Measurements from ENCODE around the gene CALR3. TPM values are rescaled to one million over a fixed set of nuclear protein-coding genes. Genes with fewer than 3 reads are reported as not detected.
A peak's percentile ranks its signal among the peaks of the same experiment; 100 is the strongest.

CALR3 gene
- polyA plus RNA-seq, 4 donors, result not detected

- Histone ChIP-seq H3K27ac (ENCODE audit: low read depth in 1 of 3, low read length in 2 of 3) (peak overlapping the region in 1 of 3 donors; percentile 18), H3K36me3 (ENCODE audit: control insufficient read depth in 3 of 3, insufficient read depth in 2 of 3, low read depth in 1 of 3, low read length in 3 of 3) (peaks cover 2 to 39% (median 2%) of the 10 kb centered on the region in 3 donors), H3K4me3 (ENCODE audit: low read depth in 1 of 3, low read length in 3 of 3) (no peak overlapping the region), H3K27me3 (ENCODE audit: control insufficient read depth in 3 of 3, insufficient read depth in 3 of 3, low read length in 3 of 3) (no peaks in the 10 kb centered on the region), H3K9me3 (ENCODE audit: control insufficient read depth in 2 of 2, insufficient read depth in 1 of 2, low read depth in 1 of 2, low read length in 1 of 2) (no peaks in the 10 kb centered on the region), H3K4me1 (ENCODE audit: control insufficient read depth in 3 of 3, insufficient read depth in 2 of 3, low read depth in 1 of 3, low read length in 2 of 3) (peaks cover 4 to 24% (median 15%) of the 10 kb centered on the region in 3 donors)
- FAIRE-seq, result no peak
- 45 to 57% (median 56%) methylated on average over 19 of the region's 19 CpGs for WGBS, 3 donors
- peak; percentile 48 to 56 for DNase-seq
Measured at GRCh38 chr19:16442386-16443276, 53.3 kb downstream of the CALR3 start.

GRCh38 chr19:16441661-16442162, 54.3 kb downstream of the CALR3 start:
- DNase-seq (no peak), FAIRE-seq (no peak)
- peaks cover 2 to 42% (median 2%) of the 10 kb centered on the region in 3 donors for H3K36me3 ChIP-seq (ENCODE audit: control insufficient read depth in 3 of 3, insufficient read depth in 2 of 3, low read depth in 1 of 3, low read length in 3 of 3)
- 85 to 89% (median 89%) methylated on average over 14 of the region's 14 CpGs for WGBS, 3 donors
- H3K4me1 ChIP-seq (ENCODE audit: control insufficient read depth in 3 of 3, insufficient read depth in 2 of 3, low read depth in 1 of 3, low read length in 2 of 3), result peaks cover 0 to 19% (median 10%) of the 10 kb centered on the region in 3 donors
- no peaks in the 10 kb centered on the region for H3K27me3 ChIP-seq (ENCODE audit: control insufficient read depth in 3 of 3, insufficient read depth in 3 of 3, low read length in 3 of 3)
- H3K4me3 ChIP-seq (ENCODE audit: low read depth in 1 of 3, low read length in 3 of 3), result no peak overlapping the region
- no peak overlapping the region for H3K27ac ChIP-seq (ENCODE audit: low read depth in 1 of 3, low read length in 2 of 3)
- H3K9me3 ChIP-seq (ENCODE audit: control insufficient read depth in 2 of 2, insufficient read depth in 1 of 2, low read depth in 1 of 2, low read length in 1 of 2), result no peaks in the 10 kb centered on the region

GRCh38 chr19:16436780-16437332, 59.1 kb downstream of the CALR3 start:
- no peaks in the 10 kb centered on the region for H3K27me3 ChIP-seq (ENCODE audit: control insufficient read depth in 3 of 3, insufficient read depth in 3 of 3, low read length in 3 of 3)
- H3K36me3 ChIP-seq (ENCODE audit: control insufficient read depth in 3 of 3, insufficient read depth in 2 of 3, low read depth in 1 of 3, low read length in 3 of 3), result peaks cover 2 to 60% (median 2%) of the 10 kb centered on the region in 3 donors
- H3K4me3 ChIP-seq (ENCODE audit: low read depth in 1 of 3, low read length in 3 of 3), result no peak overlapping the region
- no peak for FAIRE-seq
- no peak for DNase-seq
- peaks cover 0 to 3% (median 0%) of the 10 kb centered on the region in 3 donors for H3K4me1 ChIP-seq (ENCODE audit: control insufficient read depth in 3 of 3, insufficient read depth in 2 of 3, low read depth in 1 of 3, low read length in 2 of 3)
- H3K9me3 ChIP-seq (ENCODE audit: control insufficient read depth in 2 of 2, insufficient read depth in 1 of 2, low read depth in 1 of 2, low read length in 1 of 2), result no peaks in the 10 kb centered on the region
- peak overlapping the region in 1 of 3 donors; percentile 62 for H3K27ac ChIP-seq (ENCODE audit: low read depth in 1 of 3, low read length in 2 of 3)
- WGBS, 3 donors, result 75 to 88% (median 83%) methylated on average over 6 of the region's 6 CpGs

GRCh38 chr19:16435999-16436650, 59.8 kb downstream of the CALR3 start:
- FAIRE-seq, result no peak
- Histone ChIP-seq H3K27me3 (ENCODE audit: control insufficient read depth in 3 of 3, insufficient read depth in 3 of 3, low read length in 3 of 3) (no peaks in the 10 kb centered on the region), H3K9me3 (ENCODE audit: control insufficient read depth in 2 of 2, insufficient read depth in 1 of 2, low read depth in 1 of 2, low read length in 1 of 2) (no peaks in the 10 kb centered on the region), H3K36me3 (ENCODE audit: control insufficient read depth in 3 of 3, insufficient read depth in 2 of 3, low read depth in 1 of 3, low read length in 3 of 3) (peaks cover 2 to 58% (median 2%) of the 10 kb centered on the region in 3 donors), H3K4me1 (ENCODE audit: control insufficient read depth in 3 of 3, insufficient read depth in 2 of 3, low read depth in 1 of 3, low read length in 2 of 3) (peaks cover 0 to 3% (median 0%) of the 10 kb centered on the region in 3 donors), H3K4me3 (ENCODE audit: low read depth in 1 of 3, low read length in 3 of 3) (no peak overlapping the region), H3K27ac (ENCODE audit: low read depth in 1 of 3, low read length in 2 of 3) (peak overlapping the region in 2 of 3 donors; percentile 44 to 62)
- no peak for DNase-seq
- WGBS, 3 donors, result 43 to 80% (median 69%) methylated on average over 9 of the region's 9 CpGs

GRCh38 chr19:16435238-16435917, 60.6 kb downstream of the CALR3 start:
- H3K27me3 ChIP-seq (ENCODE audit: control insufficient read depth in 3 of 3, insufficient read depth in 3 of 3, low read length in 3 of 3), result no peaks in the 10 kb centered on the region
- H3K4me3 ChIP-seq (ENCODE audit: low read depth in 1 of 3, low read length in 3 of 3), result no peak overlapping the region
- 59 to 88% (median 85%) methylated on average over 11 of the region's 11 CpGs for WGBS, 3 donors
- DNase-seq (no peak), FAIRE-seq (no peak)
- peak overlapping the region in 2 of 3 donors; percentile 44 to 62 for H3K27ac ChIP-seq (ENCODE audit: low read depth in 1 of 3, low read length in 2 of 3)
- peaks cover 0 to 3% (median 0%) of the 10 kb centered on the region in 3 donors for H3K4me1 ChIP-seq (ENCODE audit: control insufficient read depth in 3 of 3, insufficient read depth in 2 of 3, low read depth in 1 of 3, low read length in 2 of 3)
- H3K36me3 ChIP-seq (ENCODE audit: control insufficient read depth in 3 of 3, insufficient read depth in 2 of 3, low read depth in 1 of 3, low read length in 3 of 3), result peaks cover 0 to 58% (median 0%) of the 10 kb centered on the region in 3 donors
- no peaks in the 10 kb centered on the region for H3K9me3 ChIP-seq (ENCODE audit: control insufficient read depth in 2 of 2, insufficient read depth in 1 of 2, low read depth in 1 of 2, low read length in 1 of 2)

- H3K9me3 ChIP-seq (ENCODE audit: control insufficient read depth in 2 of 2, insufficient read depth in 1 of 2, low read depth in 1 of 2, low read length in 1 of 2), result no peaks in the 10 kb centered on the region
- no peaks in the 10 kb centered on the region for H3K27me3 ChIP-seq (ENCODE audit: control insufficient read depth in 3 of 3, insufficient read depth in 3 of 3, low read length in 3 of 3)
- peaks cover 0 to 62% (median 0%) of the 10 kb centered on the region in 3 donors for H3K36me3 ChIP-seq (ENCODE audit: control insufficient read depth in 3 of 3, insufficient read depth in 2 of 3, low read depth in 1 of 3, low read length in 3 of 3)
- no peak overlapping the region for H3K4me3 ChIP-seq (ENCODE audit: low read depth in 1 of 3, low read length in 3 of 3)
- peaks cover 0 to 3% (median 0%) of the 10 kb centered on the region in 3 donors for H3K4me1 ChIP-seq (ENCODE audit: control insufficient read depth in 3 of 3, insufficient read depth in 2 of 3, low read depth in 1 of 3, low read length in 2 of 3)
- no peak overlapping the region for H3K27ac ChIP-seq (ENCODE audit: low read depth in 1 of 3, low read length in 2 of 3)
- 96 to 100% (median 98%) methylated on average over 3 of the region's 3 CpGs for WGBS, 3 donors
- no peak for FAIRE-seq
- DNase-seq, result no peak
Measured at GRCh38 chr19:16433986-16434385, 62.0 kb downstream of the CALR3 start.

GRCh38 chr19:16429759-16430091, 66.2 kb downstream of the CALR3 start:
- H3K4me1 ChIP-seq (ENCODE audit: control insufficient read depth in 3 of 3, insufficient read depth in 2 of 3, low read depth in 1 of 3, low read length in 2 of 3), result no peaks in the 10 kb centered on the region
- 83 to 91% (median 90%) methylated on average over 3 of the region's 3 CpGs for WGBS, 3 donors
- H3K36me3 ChIP-seq (ENCODE audit: control insufficient read depth in 3 of 3, insufficient read depth in 2 of 3, low read depth in 1 of 3, low read length in 3 of 3), result peaks cover 8 to 66% (median 8%) of the 10 kb centered on the region in 3 donors
- H3K9me3 ChIP-seq (ENCODE audit: control insufficient read depth in 2 of 2, insufficient read depth in 1 of 2, low read depth in 1 of 2, low read length in 1 of 2), result no peaks in the 10 kb centered on the region
- no peaks in the 10 kb centered on the region for H3K27me3 ChIP-seq (ENCODE audit: control insufficient read depth in 3 of 3, insufficient read depth in 3 of 3, low read length in 3 of 3)
- DNase-seq (no peak), FAIRE-seq (no peak)
- no peak overlapping the region for H3K27ac ChIP-seq (ENCODE audit: low read depth in 1 of 3, low read length in 2 of 3)
- H3K4me3 ChIP-seq (ENCODE audit: low read depth in 1 of 3, low read length in 3 of 3), result no peak overlapping the region
